ENCODE data around the gene CGN.

DNA sequence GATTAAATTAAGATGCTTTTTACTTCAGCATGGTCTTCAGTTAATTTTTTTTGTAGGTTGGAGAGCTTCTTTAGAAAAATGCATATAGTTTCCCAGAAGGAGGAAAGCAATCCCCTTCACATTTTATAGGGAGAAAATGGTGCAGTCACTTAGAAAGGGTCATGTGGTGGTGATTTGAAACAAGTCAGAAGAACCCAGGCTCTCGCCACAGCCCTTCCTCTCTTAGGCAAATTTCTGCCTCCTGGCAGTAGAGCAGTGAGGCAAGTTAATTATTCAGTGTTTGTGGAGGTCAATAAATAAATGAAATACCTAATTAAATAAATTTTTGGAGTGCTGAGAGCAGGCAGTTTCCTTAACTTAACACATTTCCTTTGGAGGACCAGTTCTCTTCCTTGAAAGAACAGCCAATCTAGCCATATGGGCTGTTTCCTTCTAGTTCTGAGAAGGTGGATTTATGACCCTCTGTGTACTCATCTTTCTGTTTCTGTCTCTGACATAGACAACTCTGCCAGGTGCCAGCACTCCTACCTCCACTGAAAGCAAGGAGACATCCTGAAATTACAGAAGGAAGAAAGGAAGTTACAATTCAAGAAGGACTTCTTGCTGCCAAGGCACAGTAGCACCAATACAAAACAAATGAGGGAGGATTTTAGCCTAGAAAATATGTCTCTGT, 32.9 kb upstream of the CGN start:
- no peak for TF ChIP-seq CTCF (conservative IDR thresholded peaks at IDR 0.05)
- TF ChIP-seq ZFX (IDR thresholded peaks at IDR 0.05): no peak
